Lower leg skin (tissue), 3 donors: ENCODE results near the gene EXPH5.

Source experiments
- POLR2A ChIP-seq, 2 donors: fragments of 450-650 bp; IDR thresholded peaks; one replicate each; pipeline ENCODE4 v1.6.1; 2016 to 2017; ENCODE audit warnings: antibody characterized with exemption in 2 of 2, mild to moderate bottlenecking in 1 of 2, moderate library complexity in 1 of 2
- TF ChIP-seq, protein P1 (sequence below), 3 donors: fragments of 450-650 bp; IDR thresholded peaks; one replicate each; pipeline ENCODE4 v1.5.1; 2016; ENCODE audit warnings: antibody characterized with exemption in 3 of 3, mild to moderate bottlenecking in 3 of 3, moderate library complexity in 2 of 3

DNA sequence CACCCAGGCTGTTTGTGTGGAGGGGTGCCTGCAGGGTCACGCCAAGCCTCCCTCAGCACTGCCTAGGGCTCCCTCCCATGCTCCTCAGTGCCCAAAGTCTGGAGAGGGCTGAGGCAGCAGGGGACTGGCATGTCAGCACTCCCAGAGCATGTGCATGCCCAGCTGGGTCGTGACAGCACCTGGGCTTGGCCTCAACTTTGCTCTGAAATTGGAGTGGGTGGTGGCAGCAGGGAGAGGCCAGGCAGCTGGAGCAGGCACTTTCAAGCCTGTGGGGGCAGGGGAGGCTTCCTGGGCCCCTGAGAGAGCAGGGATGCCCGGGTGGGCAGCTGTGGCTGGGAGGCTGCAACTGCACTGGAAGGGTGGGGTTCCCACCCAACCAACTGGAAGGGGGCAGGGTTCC lies 35.7 kb upstream of the EXPH5 start:
- TF ChIP-seq, protein P1, sequence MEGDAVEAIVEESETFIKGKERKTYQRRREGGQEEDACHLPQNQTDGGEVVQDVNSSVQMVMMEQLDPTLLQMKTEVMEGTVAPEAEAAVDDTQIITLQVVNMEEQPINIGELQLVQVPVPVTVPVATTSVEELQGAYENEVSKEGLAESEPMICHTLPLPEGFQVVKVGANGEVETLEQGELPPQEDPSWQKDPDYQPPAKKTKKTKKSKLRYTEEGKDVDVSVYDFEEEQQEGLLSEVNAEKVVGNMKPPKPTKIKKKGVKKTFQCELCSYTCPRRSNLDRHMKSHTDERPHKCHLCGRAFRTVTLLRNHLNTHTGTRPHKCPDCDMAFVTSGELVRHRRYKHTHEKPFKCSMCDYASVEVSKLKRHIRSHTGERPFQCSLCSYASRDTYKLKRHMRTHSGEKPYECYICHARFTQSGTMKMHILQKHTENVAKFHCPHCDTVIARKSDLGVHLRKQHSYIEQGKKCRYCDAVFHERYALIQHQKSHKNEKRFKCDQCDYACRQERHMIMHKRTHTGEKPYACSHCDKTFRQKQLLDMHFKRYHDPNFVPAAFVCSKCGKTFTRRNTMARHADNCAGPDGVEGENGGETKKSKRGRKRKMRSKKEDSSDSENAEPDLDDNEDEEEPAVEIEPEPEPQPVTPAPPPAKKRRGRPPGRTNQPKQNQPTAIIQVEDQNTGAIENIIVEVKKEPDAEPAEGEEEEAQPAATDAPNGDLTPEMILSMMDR (IDR thresholded peaks at IDR 0.05) = no peak
- no peak for TF ChIP-seq POLR2A (IDR thresholded peaks at IDR 0.05)
